ENCODE results near the gene CTSF.

- no peak for TF ChIP-seq CTCF (IDR thresholded peaks at IDR 0.05)
- no peak for TF ChIP-seq NFE2L1 (CRISPR knock-in tag; IDR thresholded peaks at IDR 0.05)
- TF ChIP-seq CREB1 (CRISPR knock-in tag; IDR thresholded peaks at IDR 0.05): no peak
Observed at GRCh38 chr11:66532784-66533183, 35.6 kb downstream of the CTSF start.

Data from WTC11 (cell line).